Mesangial cell (primary cell): Measurements from ENCODE around the gene NCSTN. TPM values are rescaled to one million over a fixed set of nuclear protein-coding genes. Genes with fewer than 3 reads are reported as not detected.

Source experiments
- total RNA-seq: library from RNA; depleted of rRNA; stranded (reverse); fragments of >200 nt; gene quantifications from 2 replicates; pipeline ENCODE4 v1.2.3, GENCODE V29; 2015

The NCSTN gene
- total RNA-seq, result 80.8 and 162 TPM in 2 replicates

DNA sequence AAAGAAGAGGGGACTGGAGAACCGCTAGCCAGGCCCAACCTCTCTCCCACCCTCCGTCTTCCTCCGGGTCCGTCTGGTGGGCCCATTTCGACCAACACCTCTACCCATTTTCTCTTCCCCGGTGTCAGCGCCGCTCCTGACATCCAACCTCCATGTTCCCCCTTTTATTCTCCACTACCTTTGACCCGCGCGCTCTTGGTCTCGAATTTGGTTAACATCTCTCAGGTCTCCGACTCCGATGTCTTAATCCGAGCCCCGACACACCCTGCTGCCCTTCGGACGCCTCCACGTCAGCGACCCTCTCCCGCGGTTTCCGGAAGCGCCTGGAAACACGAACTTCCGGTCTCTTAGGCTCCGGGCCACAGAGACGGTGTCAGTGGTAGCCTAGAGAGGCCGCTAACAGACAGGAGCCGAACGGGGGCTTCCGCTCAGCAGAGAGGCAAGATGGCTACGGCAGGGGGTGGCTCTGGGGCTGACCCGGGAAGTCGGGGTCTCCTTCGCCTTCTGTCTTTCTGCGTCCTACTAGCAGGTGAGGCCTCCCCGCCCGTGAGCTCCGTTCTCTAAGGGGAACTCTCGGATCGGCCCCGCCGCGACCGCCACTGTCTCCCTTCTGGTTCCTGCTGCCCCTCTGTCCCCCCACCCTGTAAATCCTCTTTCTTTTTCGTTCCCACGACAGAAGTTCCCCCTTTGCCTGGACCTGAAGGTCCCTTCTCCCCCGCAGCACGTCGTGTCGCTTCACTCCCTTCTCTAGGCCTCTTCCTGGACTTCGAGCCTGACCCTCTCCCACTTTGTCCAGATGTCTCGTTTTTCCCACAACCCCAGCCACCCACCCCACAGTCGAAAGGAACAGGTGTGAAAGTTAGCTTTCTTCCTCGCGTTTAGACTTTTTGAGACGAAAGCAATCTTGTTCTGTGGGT, at the start of gene NCSTN, which contains the start of gene COPA:
Gene NCSTN, plus strand, starts transcription at position 431 of the 917 bp plus-strand sequence. Its CDS starts 14 bp downstream, at position 445.
Gene COPA, minus strand, starts transcription at position 298 of the 917 bp plus-strand sequence. Its CDS starts 80 bp downstream, at position 218.

DNA sequence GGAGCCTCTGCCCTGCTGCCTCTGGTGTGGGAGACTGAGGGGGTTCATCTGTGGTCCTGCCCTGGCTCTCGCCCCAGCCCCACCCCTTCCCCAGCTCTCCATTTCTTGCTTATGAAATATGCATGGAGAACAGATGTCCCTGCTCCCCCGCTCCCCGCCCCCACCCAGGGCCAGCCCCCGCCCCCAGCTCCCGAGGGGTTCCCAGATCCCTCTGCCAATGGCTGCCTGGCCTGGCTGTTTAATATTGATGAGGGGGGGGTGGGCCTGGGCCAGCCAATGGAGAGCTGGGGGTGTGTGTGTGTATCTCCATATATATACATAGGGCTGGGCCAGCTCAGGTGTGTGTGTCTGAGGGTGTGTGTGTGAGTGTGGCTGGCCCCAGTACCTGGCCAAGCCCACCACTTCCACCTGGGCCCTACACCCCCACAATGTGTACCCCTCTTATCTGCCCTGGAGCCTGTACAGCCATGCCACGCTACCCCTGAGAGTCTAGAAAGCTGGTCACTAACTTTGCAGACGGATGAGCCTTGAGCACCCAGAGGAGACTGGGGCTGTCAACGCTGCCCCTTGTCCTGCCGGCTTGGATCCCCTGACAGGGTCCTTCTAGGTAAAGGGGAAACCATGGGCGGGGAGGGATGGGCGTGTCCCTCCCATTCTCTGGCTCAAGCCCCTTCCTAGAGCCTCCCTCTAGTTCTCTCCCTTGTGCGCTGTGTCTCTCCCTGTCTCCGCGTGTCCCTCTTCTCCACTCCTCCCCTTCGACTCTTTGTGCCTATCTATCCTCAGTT, 23.7 kb downstream of the NCSTN start, which contains the start of gene NHLH1:
Gene NHLH1, plus strand, starts transcription at position 341 of the 785 bp plus-strand sequence. CDS start 3,661 bp downstream, outside the sequence.

GRCh38 chr1:160400223-160400645, 57.1 kb downstream of the NCSTN start, which contains the start of gene VANGL2:
Gene VANGL2 (plus strand): TSS chr1:160400564. CDS start chr1:160415838, 15,274 bp downstream.

Other genes with a start within 250 kb of the NCSTN start
- gene IGSF8, start 244.8 kb upstream of the NCSTN start, total RNA-seq, result 24.3 and 31.2 TPM in 2 replicates
- gene ATP1A2, start 227.6 kb upstream of the NCSTN start, total RNA-seq, result under 0.01 TPM in 1 of 2 replicates, not detected in the other
- gene ATP1A4, start 191.8 kb upstream of the NCSTN start, total RNA-seq, result not detected in 2 replicates
- not detected in 2 replicates for gene CASQ1, start 152.8 kb upstream of the NCSTN start, total RNA-seq
- 89.0 and 125 TPM in 2 replicates for gene PEA15, start 138.0 kb upstream of the NCSTN start, total RNA-seq
- gene DCAF8, start 80.8 kb upstream of the NCSTN start, total RNA-seq, result 36.2 and 55.9 TPM in 2 replicates
- gene PEX19, start 58.2 kb upstream of the NCSTN start, total RNA-seq, result 25.9 and 35.4 TPM in 2 replicates
- gene COPA, start 133 bp upstream of the NCSTN start, total RNA-seq, result 123 and 152 TPM in 2 replicates
- gene NHLH1, start 23.7 kb downstream of the NCSTN start, total RNA-seq, result under 0.01 TPM in 2 replicates
- gene VANGL2, start 57.2 kb downstream of the NCSTN start, total RNA-seq, result 7.3 and 13.2 TPM in 2 replicates
- gene SLAMF6, start 179.9 kb downstream of the NCSTN start, total RNA-seq, result not detected in 2 replicates
- gene CD84, start 236.1 kb downstream of the NCSTN start, total RNA-seq, result not detected in 2 replicates